Subcutaneous adipose tissue (tissue), 4 donors: ENCODE data around the gene UQCRC2. TPM values are rescaled to one million over a fixed set of nuclear protein-coding genes. Genes with fewer than 3 reads are reported as not detected.

Experiments
- total RNA-seq, 4 donors: library from RNA; depleted of rRNA; stranded (reverse); fragments of >200 nt; gene quantifications; one replicate each; pipeline ENCODE4 v1.1.0, GENCODE V29; 2016
- TF ChIP-seq, protein P1 (sequence below): fragments of 450-650 bp; IDR thresholded peaks from one replicate; pipeline ENCODE4 v1.5.1; 2016; ENCODE audit warnings: low read depth, mild to moderate bottlenecking, control low read depth, antibody characterized with exemption, moderate library complexity

The UQCRC2 gene
- total RNA-seq, 4 donors from 2014 or later: 139 to 149 (median 144) TPM

DNA sequence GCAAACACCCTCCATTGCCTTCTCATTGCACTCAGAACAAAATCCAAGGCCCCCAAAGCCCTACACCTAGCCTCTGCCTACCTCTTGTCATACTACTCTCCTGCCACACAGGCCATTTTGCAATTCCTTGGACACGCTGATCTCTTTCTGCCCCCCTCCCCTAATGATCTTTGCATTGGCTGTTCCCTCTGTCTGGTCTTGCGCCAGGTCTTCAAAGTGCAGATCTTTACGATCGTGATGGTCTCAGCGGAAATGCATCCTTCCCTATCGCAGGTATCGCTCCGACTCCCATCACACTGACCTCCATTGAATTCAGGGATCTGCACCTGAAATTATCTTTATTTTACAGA lies 54.0 kb downstream of the UQCRC2 start:
- TF ChIP-seq, protein P1, sequence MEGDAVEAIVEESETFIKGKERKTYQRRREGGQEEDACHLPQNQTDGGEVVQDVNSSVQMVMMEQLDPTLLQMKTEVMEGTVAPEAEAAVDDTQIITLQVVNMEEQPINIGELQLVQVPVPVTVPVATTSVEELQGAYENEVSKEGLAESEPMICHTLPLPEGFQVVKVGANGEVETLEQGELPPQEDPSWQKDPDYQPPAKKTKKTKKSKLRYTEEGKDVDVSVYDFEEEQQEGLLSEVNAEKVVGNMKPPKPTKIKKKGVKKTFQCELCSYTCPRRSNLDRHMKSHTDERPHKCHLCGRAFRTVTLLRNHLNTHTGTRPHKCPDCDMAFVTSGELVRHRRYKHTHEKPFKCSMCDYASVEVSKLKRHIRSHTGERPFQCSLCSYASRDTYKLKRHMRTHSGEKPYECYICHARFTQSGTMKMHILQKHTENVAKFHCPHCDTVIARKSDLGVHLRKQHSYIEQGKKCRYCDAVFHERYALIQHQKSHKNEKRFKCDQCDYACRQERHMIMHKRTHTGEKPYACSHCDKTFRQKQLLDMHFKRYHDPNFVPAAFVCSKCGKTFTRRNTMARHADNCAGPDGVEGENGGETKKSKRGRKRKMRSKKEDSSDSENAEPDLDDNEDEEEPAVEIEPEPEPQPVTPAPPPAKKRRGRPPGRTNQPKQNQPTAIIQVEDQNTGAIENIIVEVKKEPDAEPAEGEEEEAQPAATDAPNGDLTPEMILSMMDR: no peak

DNA sequence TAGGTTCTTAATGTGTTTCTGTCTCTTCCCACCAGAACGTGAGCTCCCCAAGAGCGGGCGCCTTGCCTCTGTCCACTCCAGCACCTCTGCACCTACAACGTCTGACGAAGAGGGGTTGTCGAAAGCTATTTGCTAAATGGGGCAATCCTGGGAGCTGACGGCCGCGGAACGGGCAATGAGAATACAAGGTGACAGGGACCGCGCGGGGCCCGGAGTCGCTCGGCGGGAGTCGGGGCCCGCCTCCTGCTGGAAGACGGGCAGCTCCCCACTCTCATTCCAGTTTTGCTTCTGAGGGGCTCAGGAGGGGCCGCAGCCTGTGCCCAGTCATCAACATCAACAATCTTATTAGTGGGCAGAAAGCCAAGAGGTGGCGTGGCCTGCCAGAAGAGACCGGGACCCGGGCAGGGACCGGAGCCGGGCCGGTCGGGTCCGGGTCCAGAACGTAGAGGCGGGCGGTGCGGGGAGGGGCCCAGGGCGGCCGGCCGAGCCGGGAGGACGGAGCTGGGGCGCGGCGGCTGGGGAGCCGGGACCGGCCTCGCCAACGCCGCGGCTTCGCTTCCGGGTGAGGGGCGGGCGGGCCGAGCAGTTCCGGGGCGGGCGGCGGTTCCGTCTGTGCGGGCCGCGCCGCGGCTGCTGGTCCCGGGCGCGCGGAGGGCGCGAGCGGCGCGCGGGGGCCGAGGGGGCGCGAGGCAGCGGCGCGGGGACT lies 54.5 kb downstream of the UQCRC2 start, which contains the start of gene MOSMO:
Gene MOSMO (plus strand): TSS at position 603 of the 706 bp plus-strand sequence. CDS start 191 bp downstream, outside the sequence.
- TF ChIP-seq, protein P1: no peak

DNA sequence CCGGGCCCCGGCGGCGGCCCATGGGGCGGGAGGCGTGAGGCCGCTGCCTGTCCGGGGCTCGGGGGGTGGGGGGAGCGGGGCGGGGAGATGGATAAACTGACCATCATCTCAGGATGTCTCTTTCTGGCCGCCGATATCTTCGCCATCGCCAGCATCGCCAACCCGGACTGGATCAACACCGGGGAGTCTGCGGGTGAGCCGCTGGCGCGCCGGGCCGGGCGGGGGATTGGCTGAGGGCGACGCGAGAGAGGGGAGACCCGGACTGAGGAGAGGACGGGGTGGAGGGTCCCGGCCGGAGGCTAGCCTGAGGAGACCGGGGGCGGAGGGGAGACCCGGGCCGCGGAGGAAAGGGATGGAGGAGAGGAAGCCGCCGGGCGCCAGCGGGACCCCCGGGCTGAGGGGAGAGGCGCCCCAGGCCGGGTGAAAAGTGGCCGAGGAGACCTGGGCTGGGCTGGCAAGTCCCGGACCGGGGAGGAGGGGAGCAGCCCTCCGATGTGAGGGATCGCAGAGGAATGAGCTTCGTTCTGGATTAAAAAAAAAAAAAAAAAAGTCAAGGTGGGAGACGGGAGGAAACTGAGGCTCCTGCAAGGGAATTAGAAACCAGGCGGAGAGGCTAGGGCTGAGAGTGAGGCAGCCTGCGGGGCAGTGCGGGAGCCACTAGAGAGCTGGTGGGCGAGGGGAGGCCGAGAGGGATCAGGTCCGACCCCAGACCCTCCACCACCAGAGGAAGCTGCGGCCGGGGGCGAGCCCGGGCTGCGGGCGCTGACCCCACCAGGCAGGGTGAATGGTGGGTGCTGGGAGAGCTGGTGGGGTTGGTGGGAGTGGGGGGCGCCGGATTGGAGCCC lies 55.3 kb downstream of the UQCRC2 start:
- TF ChIP-seq, protein P1: no peak

DNA sequence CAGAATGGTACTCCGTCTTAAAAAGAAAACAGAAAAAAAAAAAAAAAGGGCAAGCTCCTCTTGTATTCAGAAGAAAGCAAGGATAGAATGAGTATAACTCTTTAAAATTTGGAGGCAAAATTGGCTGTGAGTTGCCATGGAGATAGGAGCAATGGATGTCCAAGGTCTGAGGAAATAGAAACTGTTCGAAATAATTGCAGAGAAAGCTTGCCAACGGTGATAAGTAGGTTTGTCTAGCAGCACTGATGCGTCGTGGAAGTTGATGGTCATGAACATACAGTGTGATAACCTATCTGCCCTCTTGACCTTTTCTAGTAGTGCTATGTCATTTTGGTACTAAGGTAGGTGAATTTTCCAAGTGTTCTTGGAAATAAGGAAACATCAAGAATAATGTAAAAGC lies 57.7 kb downstream of the UQCRC2 start:
- TF ChIP-seq, protein P1: no peak

DNA sequence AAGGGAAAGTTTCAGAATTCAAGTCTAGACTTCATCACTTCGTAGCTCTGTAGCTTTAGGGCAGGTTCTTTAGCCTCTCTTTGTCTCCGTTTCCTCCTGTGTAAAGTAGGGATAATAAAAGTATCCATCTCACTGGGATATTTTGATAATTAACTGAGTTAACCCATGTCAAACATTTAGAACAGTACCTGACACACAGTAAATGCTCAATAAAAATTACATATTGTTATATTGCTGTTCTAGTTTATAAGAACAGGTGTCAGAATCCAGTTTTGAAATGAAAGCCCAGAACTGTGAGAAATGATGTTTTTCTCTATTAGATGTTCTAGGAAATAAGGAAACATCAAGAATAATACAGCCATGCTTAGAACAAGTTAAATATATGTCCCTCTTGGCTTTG lies 59.1 kb downstream of the UQCRC2 start:
- TF ChIP-seq, protein P1: no peak

DNA sequence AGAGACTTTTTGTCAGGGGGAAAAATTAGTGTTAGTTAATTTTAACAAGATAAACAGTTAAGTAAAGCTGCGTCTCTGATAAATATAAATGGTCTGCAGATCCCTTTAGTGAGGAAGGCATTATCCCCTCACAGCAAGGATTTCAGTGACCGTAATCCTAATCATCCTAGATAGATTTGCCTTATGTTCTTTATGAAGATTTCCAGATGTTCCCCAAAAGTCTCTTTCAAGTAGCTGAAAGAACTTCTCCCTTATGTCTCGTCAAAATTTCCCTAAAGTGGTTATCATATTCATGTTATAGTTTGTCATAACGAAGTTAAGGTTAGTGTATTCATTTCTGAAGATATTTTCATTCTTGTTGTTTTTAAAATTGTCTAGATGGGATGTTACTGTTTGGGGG lies 60.3 kb downstream of the UQCRC2 start:
- TF ChIP-seq, protein P1: no peak

DNA sequence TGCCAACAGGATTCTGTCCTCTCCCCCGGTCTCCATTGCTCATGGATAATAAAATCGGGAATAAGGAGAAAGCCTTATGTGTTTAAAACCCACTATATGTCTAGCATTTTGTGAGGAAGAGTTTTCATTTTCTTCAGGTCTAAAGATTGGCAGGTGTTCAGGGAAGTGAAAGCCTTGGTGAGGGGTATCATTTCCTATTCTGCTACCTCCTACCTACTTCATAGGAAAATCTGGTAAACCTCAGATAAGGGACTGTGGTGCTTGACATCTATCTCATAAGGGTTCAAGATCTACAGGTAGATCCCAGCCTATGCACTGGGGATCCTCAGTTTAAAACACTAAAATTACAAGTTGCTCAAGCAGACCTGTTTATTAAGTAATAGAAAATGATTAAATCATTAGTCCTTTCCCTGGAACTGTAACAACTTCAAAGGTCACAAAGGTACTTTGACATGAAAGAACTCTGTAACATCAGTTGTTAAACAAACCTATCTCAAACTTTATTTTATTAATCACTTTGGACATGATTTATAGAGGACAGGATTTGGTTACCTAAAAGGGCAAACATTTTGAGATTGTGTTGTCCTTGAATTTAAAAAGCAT lies 61.2 kb downstream of the UQCRC2 start:
- TF ChIP-seq, protein P1: no peak
